ENCODE data around the gene FAM98C. TPM values are rescaled to one million over a fixed set of nuclear protein-coding genes. Genes with fewer than 3 reads are reported as not detected.
"Not testable (repeated sequence)": the region's sequence is repeated elsewhere in the genome, so short reads cannot be mapped to it uniquely, and the experiment has no call there.

FAM98C gene
- 26.6 and 27.5 TPM in 2 replicates for total RNA-seq

- H3K4me3 Mint-ChIP-seq, result peak within 1 kb of the TSS; percentile 89
- DNase-seq (ENCODE audit: low spot score), result peak; percentile 98
These were observed at the start of gene FAM98C for GRCh38 chr19:38402967-38403674. Gene FAM98C, plus strand, starts transcription at chr19:38403093. Its CDS starts 61 bp downstream, at chr19:38403154.

GRCh38 chr19:38355728-38356725, 46.9 kb upstream of the FAM98C start:
- H3K27me3 Mint-ChIP-seq (ENCODE audit: insufficient read depth), result peaks cover 39% of the 10 kb centered on the region
- peaks cover 5% of the 10 kb centered on the region for H3K4me1 Mint-ChIP-seq (ENCODE audit: low read depth)
- H3K9me3 Mint-ChIP-seq, result no peaks in the 10 kb centered on the region
- no peaks in the 10 kb centered on the region for H3K36me3 Mint-ChIP-seq (ENCODE audit: low read depth)
- H3K4me3 Mint-ChIP-seq, result no peak overlapping the region
- intact Hi-C loops (cut with micrococcal nuclease), result no loop called here
- no peak for DNase-seq (ENCODE audit: low spot score)
- H3K27ac Mint-ChIP-seq, result no peak overlapping the region

More at GRCh38 chr19:38402967-38403674, at the start of gene FAM98C:
- peaks cover 21% of the 10 kb centered on the region for H3K4me1 Mint-ChIP-seq (ENCODE audit: low read depth)
- intact Hi-C loops (cut with micrococcal nuclease), result loop anchor here (1.0 to 2.0 kb wide), 13 partner anchors 9 to 527 kb away; partner anchors contain the start of genes EIF3K, GGN, MRPS12 and PSMD8
- H3K27me3 Mint-ChIP-seq (ENCODE audit: insufficient read depth), result no peaks in the 10 kb centered on the region
- peaks cover 8% of the 10 kb centered on the region for H3K36me3 Mint-ChIP-seq (ENCODE audit: low read depth)
- peak within 1 kb of the TSS; percentile 94 for H3K27ac Mint-ChIP-seq
- H3K9me3 Mint-ChIP-seq, result no peaks in the 10 kb centered on the region

GRCh38 chr19:38358071-38358470, 44.8 kb upstream of the FAM98C start:
- Mint-ChIP-seq H3K27ac (no peak overlapping the region), H3K4me1 (ENCODE audit: low read depth) (peaks cover 22% of the 10 kb centered on the region), H3K9me3 (no peaks in the 10 kb centered on the region), H3K36me3 (ENCODE audit: low read depth) (no peaks in the 10 kb centered on the region), H3K4me3 (no peak overlapping the region), H3K27me3 (ENCODE audit: insufficient read depth) (peaks cover 41% of the 10 kb centered on the region)
- intact Hi-C loops (cut with micrococcal nuclease), result no loop called here
- DNase-seq (ENCODE audit: low spot score), result no peak

- no peaks in the 10 kb centered on the region for H3K9me3 Mint-ChIP-seq
- peaks cover 41% of the 10 kb centered on the region for H3K27me3 Mint-ChIP-seq (ENCODE audit: insufficient read depth)
- no peak overlapping the region for H3K27ac Mint-ChIP-seq
- DNase-seq (ENCODE audit: low spot score), result no peak
- H3K36me3 Mint-ChIP-seq (ENCODE audit: low read depth), result no peaks in the 10 kb centered on the region
- intact Hi-C loops (cut with micrococcal nuclease), result no loop called here
- no peak overlapping the region for H3K4me3 Mint-ChIP-seq
- peaks cover 22% of the 10 kb centered on the region for H3K4me1 Mint-ChIP-seq (ENCODE audit: low read depth)
These were observed 43.5 kb upstream of the FAM98C start for GRCh38 chr19:38359242-38360021.

- H3K36me3 Mint-ChIP-seq (ENCODE audit: low read depth), result no peaks in the 10 kb centered on the region
- peaks cover 39% of the 10 kb centered on the region for H3K27me3 Mint-ChIP-seq (ENCODE audit: insufficient read depth)
- peaks cover 22% of the 10 kb centered on the region for H3K4me1 Mint-ChIP-seq (ENCODE audit: low read depth)
- intact Hi-C loops (cut with micrococcal nuclease), result no loop called here
- H3K9me3 Mint-ChIP-seq, result no peaks in the 10 kb centered on the region
- DNase-seq (ENCODE audit: low spot score), result no peak
- no peak overlapping the region for H3K27ac Mint-ChIP-seq
- H3K4me3 Mint-ChIP-seq, result peak overlapping the region; percentile 90
These were observed 42.5 kb upstream of the FAM98C start for GRCh38 chr19:38360351-38360750.

- peaks cover 34% of the 10 kb centered on the region for H3K27me3 Mint-ChIP-seq (ENCODE audit: insufficient read depth)
- no peaks in the 10 kb centered on the region for H3K36me3 Mint-ChIP-seq (ENCODE audit: low read depth)
- H3K4me1 Mint-ChIP-seq (ENCODE audit: low read depth), result peaks cover 22% of the 10 kb centered on the region
- peak overlapping the region; percentile 22 for H3K27ac Mint-ChIP-seq
- peak overlapping the region; percentile 90 for H3K4me3 Mint-ChIP-seq
- DNase-seq (ENCODE audit: low spot score), result no peak
- intact Hi-C loops (cut with micrococcal nuclease), result no loop called here
- no peaks in the 10 kb centered on the region for H3K9me3 Mint-ChIP-seq
These were observed 41.9 kb upstream of the FAM98C start for GRCh38 chr19:38360839-38361631.

- Mint-ChIP-seq H3K9me3 (no peaks in the 10 kb centered on the region), H3K4me1 (ENCODE audit: low read depth) (peaks cover 22% of the 10 kb centered on the region), H3K36me3 (ENCODE audit: low read depth) (no peaks in the 10 kb centered on the region), H3K27me3 (ENCODE audit: insufficient read depth) (peaks cover 30% of the 10 kb centered on the region), H3K27ac (peak overlapping the region; percentile 61), H3K4me3 (peak overlapping the region; percentile 90)
- intact Hi-C loops (cut with micrococcal nuclease), result loop anchor here (1.0 to 2.0 kb wide), 6 partner anchors 13 to 489 kb away; partner anchors contain the start of genes GGN, PSMD8, SIPA1L3 and SPRED3
- DNase-seq (ENCODE audit: low spot score), result peak; percentile 69
These were observed 41.2 kb upstream of the FAM98C start for GRCh38 chr19:38361633-38362075.

GRCh38 chr19:38362076-38362945, 40.6 kb upstream of the FAM98C start:
- peak overlapping the region; percentile 81 for H3K27ac Mint-ChIP-seq
- no peaks in the 10 kb centered on the region for H3K9me3 Mint-ChIP-seq
- peaks cover 29% of the 10 kb centered on the region for H3K27me3 Mint-ChIP-seq (ENCODE audit: insufficient read depth)

GRCh38 chr19:38362946-38363688, 39.8 kb upstream of the FAM98C start:
- Mint-ChIP-seq H3K4me1 (ENCODE audit: low read depth) (peaks cover 22% of the 10 kb centered on the region), H3K4me3 (peak overlapping the region; percentile 61)

More at GRCh38 chr19:38362076-38362945, 40.6 kb upstream of the FAM98C start:
- intact Hi-C loops (cut with micrococcal nuclease), result loop anchor here (1.0 to 2.0 kb wide), 6 partner anchors 12 to 488 kb away; partner anchors contain the start of genes GGN, PSMD8, SIPA1L3 and SPRED3
- peak overlapping the region; percentile 90 for H3K4me3 Mint-ChIP-seq
- DNase-seq (ENCODE audit: low spot score), result peak; percentile 84
- H3K36me3 Mint-ChIP-seq (ENCODE audit: low read depth), result no peaks in the 10 kb centered on the region
- H3K4me1 Mint-ChIP-seq (ENCODE audit: low read depth), result peaks cover 22% of the 10 kb centered on the region

GRCh38 chr19:38367041-38367440, 35.9 kb upstream of the FAM98C start:
- H3K27me3 Mint-ChIP-seq (ENCODE audit: insufficient read depth), result peaks cover 6% of the 10 kb centered on the region
- no peak overlapping the region for H3K4me3 Mint-ChIP-seq
- DNase-seq (ENCODE audit: low spot score), result no peak
- intact Hi-C loops (cut with micrococcal nuclease), result no loop called here
- H3K27ac Mint-ChIP-seq, result no peak overlapping the region
- H3K4me1 Mint-ChIP-seq (ENCODE audit: low read depth), result peaks cover 6% of the 10 kb centered on the region
- H3K36me3 Mint-ChIP-seq (ENCODE audit: low read depth), result no peaks in the 10 kb centered on the region
- no peaks in the 10 kb centered on the region for H3K9me3 Mint-ChIP-seq

More at GRCh38 chr19:38362946-38363688, 39.8 kb upstream of the FAM98C start:
- not testable (repeated sequence) for H3K9me3 Mint-ChIP-seq; DNase-seq (ENCODE audit: low spot score); H3K36me3 Mint-ChIP-seq (ENCODE audit: low read depth); H3K27ac Mint-ChIP-seq
- intact Hi-C loops (cut with micrococcal nuclease), result loop anchor here (1.0 to 2.0 kb wide), 6 partner anchors 11 to 487 kb away; partner anchors contain the start of genes GGN, PSMD8, SIPA1L3 and SPRED3
- peaks cover 26% of the 10 kb centered on the region for H3K27me3 Mint-ChIP-seq (ENCODE audit: insufficient read depth)
